NCI-H1417 treated with DMSO at 0.1 percent for 48 hours (cell line): ENCODE results near the gene ZNF365.
"Not testable (repeated sequence)": the region's sequence is repeated elsewhere in the genome, so short reads cannot be mapped to it uniquely, and the experiment has no call there.

Experiments
- DNase-seq: peaks from one replicate; lab custom pipeline; 2025; lab: John Stamatoyannopoulos, UW

Gene ZNF365

DNA sequence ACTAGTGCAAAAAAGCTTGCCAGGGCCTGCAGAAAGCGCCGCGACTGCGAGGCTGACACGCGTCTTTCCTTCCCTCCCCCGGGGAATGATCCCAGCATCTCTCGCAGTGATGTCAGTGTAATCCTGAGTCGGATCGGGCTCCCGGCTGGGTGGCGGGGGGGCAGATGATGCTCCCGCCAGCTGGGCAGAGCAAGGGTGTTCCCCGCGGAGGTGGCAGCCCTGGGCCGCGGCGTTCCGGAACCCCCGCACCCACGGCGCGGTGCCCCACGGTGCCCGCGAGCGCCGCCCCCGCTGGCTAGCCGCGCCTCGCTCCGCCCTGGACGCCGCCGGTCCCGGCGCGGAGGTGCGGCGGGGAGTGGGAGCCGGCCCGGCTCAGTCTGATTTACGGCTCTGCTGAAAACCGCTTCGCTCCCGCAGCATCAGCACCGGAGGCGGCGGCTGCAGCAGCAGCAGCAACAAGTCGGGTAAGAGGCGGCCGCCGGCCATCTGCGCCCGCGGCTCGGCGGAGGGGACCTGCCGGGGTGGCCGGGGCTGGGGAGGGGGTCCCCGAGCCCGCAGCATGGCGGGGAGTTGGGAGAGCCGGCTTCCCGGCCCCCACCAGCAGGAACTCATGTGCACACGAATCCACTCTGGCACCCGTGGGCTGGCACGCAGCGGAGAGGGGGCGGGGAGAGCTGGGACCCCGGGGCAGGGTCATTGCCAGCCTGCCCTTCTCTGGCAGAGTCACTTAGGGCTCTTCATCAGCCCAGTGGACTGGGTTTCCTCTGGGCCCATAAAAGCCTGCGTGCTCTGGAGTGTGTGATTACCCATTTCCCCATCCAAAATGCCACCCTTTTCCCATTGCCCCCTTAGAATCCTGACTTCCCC, at the start of gene ZNF365:
TSS of gene ZNF365 (plus strand) at position 375 of the 867 bp plus-strand sequence. CDS start 1,825 bp downstream, outside the sequence.
- no peak for DNase-seq

DNA sequence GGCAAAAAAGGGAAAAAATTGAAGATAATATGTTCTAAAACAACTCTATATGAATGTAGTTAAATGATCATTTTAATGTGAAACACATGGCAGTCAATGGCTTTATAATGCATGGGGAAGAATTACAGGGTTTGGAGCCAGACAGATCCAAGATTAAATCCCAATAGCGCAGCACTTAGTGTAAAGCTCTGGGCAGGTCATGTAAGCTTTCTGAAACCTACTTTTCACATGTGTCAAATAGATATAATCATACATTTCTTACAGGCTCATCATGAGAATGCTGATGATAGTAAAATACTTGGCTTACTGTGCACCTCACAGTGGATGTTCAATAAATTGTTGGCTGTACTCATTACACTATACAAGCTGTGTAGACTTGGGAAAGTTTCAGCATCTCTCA, 48.0 kb upstream of the ZNF365 start:
- no peak for DNase-seq

GRCh38 chr10:62327885-62328284, 46.3 kb upstream of the ZNF365 start:
- no peak for DNase-seq

GRCh38 chr10:62330213-62330612, 44.0 kb upstream of the ZNF365 start:
- DNase-seq, result no peak

DNA sequence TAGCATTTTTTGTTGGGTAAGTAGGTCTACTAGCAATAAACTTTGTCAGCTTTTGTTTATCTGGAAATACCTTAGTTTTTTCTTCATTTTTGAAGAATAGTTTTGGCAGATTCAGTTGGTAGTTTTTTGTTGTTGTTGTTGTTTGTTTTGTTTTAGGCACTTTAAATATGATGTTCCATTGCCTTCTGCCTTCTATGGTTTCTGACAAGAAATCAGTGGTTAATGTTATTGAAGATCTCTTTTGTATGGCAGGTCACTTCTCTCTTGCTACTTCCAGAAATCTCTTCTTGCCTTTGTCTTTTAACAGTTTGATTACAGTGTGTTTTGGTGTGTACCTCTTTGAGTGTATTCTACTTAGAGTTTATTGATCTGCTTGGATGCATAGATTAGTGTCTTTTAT, 41.8 kb upstream of the ZNF365 start:
- DNase-seq, result no peak

GRCh38 chr10:62333135-62333889, 40.9 kb upstream of the ZNF365 start:
- DNase-seq, result no peak

- DNase-seq, result no peak
Observed at GRCh38 chr10:62333988-62334682, 40.0 kb upstream of the ZNF365 start.

DNA sequence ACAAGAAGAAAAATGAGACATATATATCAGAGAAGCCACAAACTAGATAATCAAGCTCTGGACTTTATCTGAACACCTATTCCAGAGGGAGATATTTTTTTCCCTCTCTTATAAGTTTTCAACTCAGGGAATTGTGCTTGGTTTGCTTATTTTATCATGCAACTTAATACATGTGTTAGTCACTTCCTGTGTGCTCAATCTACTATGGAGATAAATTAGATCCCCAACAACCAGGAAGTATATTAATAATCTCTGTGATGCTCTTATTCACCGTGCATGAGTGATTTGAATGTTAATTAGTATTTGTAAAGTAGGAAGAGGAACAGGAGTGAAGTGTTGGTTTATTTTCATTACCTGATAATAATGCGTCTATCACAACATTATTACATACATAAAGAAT, 38.8 kb upstream of the ZNF365 start:
- DNase-seq, result no peak

DNA sequence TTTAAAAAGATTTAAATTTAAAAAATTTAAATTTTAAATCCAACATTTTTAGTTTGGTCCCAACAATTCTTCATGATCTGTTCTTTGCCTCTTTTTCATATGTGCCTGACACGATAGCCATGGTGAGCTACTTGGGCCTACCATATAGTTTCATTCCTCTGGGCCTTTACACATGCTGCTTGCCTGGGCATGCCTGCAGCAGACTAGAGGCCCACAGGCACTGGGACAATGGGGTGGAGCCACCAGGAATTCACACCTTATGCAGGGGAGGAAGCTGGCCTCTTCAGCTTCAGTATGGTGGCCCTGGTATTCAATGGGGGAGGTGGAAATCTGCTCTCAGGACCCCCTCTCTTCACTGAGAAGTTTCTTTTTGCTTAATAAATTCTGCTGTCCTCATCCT, 37.8 kb upstream of the ZNF365 start:
- no peak for DNase-seq

DNA sequence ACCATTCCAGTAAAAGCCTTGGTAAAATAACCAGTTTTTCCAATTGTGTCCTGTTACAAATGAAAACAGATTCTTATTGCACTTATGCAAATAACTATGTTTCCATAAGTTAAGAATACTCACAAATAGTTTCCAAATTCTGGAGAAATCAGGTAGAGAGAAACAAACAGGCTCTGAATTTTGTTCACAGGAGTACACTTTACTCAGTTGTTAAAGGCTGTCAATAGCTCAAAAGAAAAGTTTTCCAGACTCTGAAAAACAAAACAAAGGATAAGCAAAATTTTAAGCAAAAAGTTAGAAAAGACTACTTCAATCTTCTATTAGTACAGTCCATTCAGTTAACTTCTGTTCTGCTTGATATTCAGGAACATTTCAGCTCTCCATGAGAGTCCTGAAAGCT, 32.8 kb upstream of the ZNF365 start:
- DNase-seq, result no peak

DNA sequence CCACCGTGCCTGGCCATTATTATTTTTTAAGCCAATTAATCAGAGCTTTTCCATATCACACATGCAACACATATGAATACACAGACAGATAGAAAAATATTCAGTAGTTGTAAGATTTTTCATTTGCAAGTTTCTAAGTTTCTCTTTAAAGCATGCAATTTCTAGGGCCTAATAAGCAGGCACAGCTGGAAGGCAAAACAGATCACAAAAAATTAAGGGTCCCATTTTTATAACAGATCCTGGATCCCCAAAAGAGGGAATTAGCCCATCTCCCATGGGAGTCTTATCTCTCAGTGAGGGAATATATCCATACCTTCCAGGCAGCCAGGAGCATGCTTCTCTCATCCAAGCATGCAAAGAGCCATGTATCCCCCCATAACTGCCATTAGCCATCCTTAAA, 31.2 kb upstream of the ZNF365 start:
- no peak for DNase-seq

DNA sequence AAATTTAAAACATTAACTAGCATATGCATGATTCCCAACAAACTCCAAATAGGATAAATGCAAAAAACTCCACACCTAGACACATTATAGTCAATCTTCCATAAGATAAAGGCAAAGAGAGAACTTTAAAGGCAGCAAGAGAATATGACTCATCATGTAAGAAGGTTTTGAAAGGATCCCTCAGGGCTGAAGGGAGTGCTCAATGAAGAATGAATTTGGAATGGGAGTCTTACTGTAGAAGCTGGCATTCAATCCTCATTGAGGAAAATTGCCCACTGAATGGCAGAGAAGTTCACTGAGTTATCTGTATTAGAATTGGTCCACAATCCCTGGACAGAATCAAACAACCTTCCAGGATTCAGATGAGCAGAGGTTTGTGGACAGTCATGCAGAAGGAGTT, 26.1 kb upstream of the ZNF365 start:
- DNase-seq, result no peak

GRCh38 chr10:62352356-62352970, 21.7 kb upstream of the ZNF365 start:
- DNase-seq, result no peak

DNA sequence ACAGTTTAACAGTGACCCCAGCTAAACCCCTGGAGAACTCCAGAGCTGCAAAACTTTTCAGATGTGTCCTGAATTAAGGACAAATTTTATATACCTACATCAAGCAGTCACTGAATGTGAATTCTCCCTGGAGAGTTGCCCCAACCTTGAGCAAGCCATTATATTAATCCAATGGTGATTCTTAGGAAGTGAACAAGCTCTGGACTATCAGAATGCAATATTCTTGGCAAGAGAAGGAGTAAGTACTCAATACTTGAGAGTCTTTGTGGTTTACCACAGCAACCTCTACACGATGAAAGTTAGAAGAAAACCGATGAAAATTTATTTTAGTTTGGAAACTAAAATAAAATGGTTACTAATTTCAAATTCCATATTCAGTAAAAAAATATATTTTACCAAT, 19.3 kb upstream of the ZNF365 start:
- no peak for DNase-seq

DNA sequence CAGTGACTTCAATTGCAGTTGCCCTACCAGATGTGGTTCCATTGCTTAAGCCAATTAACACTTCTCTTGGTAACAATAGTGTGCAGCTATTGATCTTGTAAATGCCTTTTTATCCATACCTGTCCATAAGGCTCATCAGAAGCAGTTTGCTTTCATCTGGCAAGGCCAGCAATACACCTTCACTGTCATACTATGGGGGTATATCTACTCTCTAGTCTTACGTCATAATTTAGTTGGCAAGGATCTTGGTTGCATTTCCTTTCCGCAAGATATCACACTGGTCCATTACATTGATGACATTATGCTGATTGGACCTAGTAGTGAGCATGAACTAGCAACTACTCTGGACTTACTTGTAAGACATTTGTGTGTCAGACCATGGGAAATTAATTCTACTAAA, 17.7 kb upstream of the ZNF365 start:
- no peak for DNase-seq

- DNase-seq, result not testable (repeated sequence)
Observed at GRCh38 chr10:62358151-62358550, 16.0 kb upstream of the ZNF365 start.

DNA sequence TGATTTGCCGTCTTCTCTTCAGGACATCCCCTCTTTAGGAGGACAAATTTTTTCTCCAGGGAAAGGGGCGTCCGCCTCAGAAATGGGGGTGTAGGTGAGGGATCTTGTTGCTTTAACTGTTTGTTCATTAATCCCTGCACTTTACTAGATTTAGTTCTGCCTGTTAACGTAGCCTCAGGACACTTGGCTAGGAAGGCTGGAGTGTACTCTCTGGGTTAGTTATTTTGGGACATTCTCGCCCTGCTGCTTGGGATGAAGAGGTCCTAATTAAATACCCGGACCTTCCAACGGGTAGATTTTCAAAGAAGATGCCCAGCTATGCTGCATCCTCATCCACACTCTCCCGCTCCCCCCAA, 552 bp upstream of the ZNF365 start:
- no peak for DNase-seq

DNA sequence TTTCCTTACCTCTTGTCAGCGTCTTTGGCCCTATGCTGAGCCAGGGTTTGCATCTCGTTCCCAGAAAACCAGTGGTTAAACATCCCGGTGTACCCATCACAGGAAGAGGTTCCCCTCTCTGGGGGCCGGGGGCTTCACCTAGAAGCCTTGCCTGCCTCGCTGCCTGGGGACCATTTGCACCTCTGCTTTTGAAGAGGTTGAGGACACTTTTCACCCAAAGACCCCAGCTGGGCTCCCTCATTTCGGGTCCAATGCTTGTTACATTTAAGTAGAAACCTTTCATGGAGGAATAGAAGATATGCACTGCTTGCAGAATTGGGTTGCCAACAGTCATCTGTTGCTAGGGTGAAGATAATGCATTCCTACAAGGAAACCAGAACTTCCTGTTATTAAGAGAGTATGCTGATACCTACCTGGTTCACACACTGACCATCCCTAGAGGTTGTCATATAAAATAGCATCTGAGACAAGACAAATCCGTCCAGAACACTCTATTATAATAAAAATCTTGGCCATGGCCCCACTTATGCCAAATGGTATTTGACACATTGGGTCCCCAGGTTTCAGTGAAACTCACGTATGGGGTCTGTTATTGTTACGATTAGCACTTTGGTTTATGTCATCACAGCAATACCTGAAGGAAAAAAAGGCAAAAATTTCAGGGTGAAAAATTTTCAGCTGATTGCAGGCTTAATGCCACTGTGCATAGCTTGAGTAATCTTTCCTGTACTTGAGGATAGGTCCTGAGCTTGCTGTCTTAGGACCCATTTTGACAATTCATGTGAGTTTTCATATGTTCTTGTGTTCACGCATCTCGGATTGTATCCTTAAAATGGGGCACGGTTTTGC, 917 bp downstream of the ZNF365 start:
- DNase-seq, result no peak

- DNase-seq, result no peak
Observed at GRCh38 chr10:62376071-62377025, 2.2 kb downstream of the ZNF365 start.

DNA sequence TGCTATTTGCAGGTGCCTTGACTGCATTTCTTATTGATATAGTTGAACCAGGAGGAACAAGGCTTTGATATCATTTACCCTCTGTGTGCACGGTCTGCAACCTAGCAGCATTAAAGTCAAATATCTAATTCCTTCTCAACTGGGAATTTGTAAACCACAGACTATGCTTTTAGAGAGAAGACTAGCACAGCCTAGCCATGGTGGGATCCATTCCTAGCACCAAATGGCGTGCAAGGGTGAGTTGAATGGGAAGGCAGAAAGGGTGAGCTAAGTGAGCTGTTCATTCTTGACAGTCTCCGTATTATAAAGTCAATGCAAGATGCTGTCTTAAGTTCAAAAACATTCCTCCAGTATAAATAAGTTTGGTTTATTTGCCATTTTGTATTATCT, 2.9 kb downstream of the ZNF365 start:
- DNase-seq, result no peak
